ENCODE measurements around the gene WNT3. TPM values are rescaled to one million over a fixed set of nuclear protein-coding genes. Genes with fewer than 3 reads are reported as not detected.
A peak's percentile ranks its signal among the peaks of the same experiment; 100 is the strongest.

Gene WNT3
- total and polyA plus RNA-seq, 2 of the 8 experiments (the other 6 are each of a cell fraction or from before 2014, with no cell fraction given), result 0.56 to 2.0 TPM

DNA sequence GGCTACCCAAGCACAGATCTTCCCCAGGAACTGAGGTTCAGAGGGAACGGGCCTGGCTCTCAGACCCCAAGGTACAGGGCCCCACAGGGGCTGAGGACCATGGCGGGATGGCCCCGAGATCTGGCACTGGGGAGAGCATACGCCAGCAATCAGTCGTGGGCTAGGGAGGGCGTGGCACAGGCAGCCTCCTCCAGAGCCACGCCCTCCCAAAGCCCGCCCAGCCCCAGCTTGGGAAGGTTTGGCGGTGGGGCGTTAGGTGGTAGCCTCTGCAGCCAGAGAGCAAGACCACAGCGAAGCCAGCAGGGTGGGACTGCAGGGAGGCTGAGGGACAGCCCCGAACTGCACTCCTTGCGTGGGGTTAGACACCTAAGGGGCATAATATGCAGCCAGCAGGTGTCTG is 44.5 kb upstream of the WNT3 start:
- H3K23ac ChIP-seq (ENCODE audit: insufficient read length), result no peak overlapping the region
- no peak overlapping the region for H3K56ac ChIP-seq (replicated peaks; ENCODE audit: insufficient read length, low read depth, low read length)
- no peak overlapping the region for H2BK5ac ChIP-seq (ENCODE audit: low read depth, low read length)
- POLR2A ChIA-PET (ENCODE audit: partially characterized antibody), result interaction anchor here (0.9 to 1.3 kb wide), 2 partner anchors 9 to 14 kb away, joined by 3 to 5 read pairs; no protein-coding TSS in a partner anchor
- H3K23me2 ChIP-seq (ENCODE audit: low read depth, low read length), result peaks cover 2% of the 10 kb centered on the region; the same call in 1 of the 2 replicates
- H2BK12ac ChIP-seq (ENCODE audit: low read depth, low read length), result no peak overlapping the region
- no peak for TF ChIP-seq CBX5 (IDR thresholded peaks at IDR 0.05; ENCODE audit: low read depth, low read length)
- H4K20me1 ChIP-seq (replicated peaks in 1 of 2; ENCODE audit: control insufficient read depth in 1 of 2, insufficient read depth in 2 of 2, low read length in 2 of 2), result no peaks in the 10 kb centered on the region
- peak overlapping the region; percentile 9; the same call in 1 of the 2 replicates for H3K18ac ChIP-seq (ENCODE audit: extremely low read depth, low read length)
- peak overlapping the region; percentile 14 for H3K4ac ChIP-seq (replicated peaks; ENCODE audit: insufficient read length, low read depth, low read length)
- peaks cover 0 to 8% (median 3%) of the 10 kb centered on the region in 4 experiments; a peak in 5 of 7 replicates for H3K4me1 ChIP-seq (replicated peaks in 1 of 4; ENCODE audit: control insufficient read depth in 3 of 4, insufficient read depth in 4 of 4, low read length in 3 of 4)
- 58% methylated on average over 8 of the region's 13 CpGs; no CpG with 5 or more reads in 1 of the 2 experiments for WGBS, 2 experiments (ENCODE audit: extremely low coverage in 1 of 2, insufficient coverage in 1 of 2, insufficient read length in 1 of 2, insufficient replicate concordance in 2 of 2, low coverage in 1 of 2, low lambda C conversion rate in 2 of 2, missing lambda C conversion rate in 1 of 2)
- H4K91ac ChIP-seq (replicated peaks; ENCODE audit: insufficient read length, low read length), result no peak overlapping the region
- no peaks in the 10 kb centered on the region for H3K36me3 ChIP-seq (ENCODE audit: control insufficient read depth in 2 of 4, insufficient read depth in 4 of 4, low read length in 3 of 4)
- H2BK120ac ChIP-seq (replicated peaks; ENCODE audit: low read depth, low read length), result no peak overlapping the region
- H3K4me3 ChIP-seq (ENCODE audit: extremely low read depth in 1 of 4, insufficient read depth in 2 of 4, low read depth in 3 of 4, low read length in 4 of 4), result no peak overlapping the region
- no peak overlapping the region; the same call in 1 of the 2 replicates for H2BK20ac ChIP-seq (ENCODE audit: low read length)
- H2AK5ac ChIP-seq (ENCODE audit: low read depth, low read length), result no peak overlapping the region
- FAIRE-seq, result peak; percentile 36
- peak overlapping the region; percentile 71; the same call in 1 of the 2 replicates for H2AFZ ChIP-seq (ENCODE audit: low read length)
- H3K4me2 ChIP-seq (ENCODE audit: insufficient read depth in 1 of 2, low read depth in 2 of 2, low read length in 2 of 2), result no peak overlapping the region
- CTCF ChIA-PET (ENCODE audit: partially characterized antibody), result interaction anchor here (0.6 to 5.7 kb wide), 7 partner anchors 12 to 115 kb away, joined by 3 to 22 read pairs (median 4); no protein-coding TSS in a partner anchor
- H4K5ac ChIP-seq (ENCODE audit: insufficient read length, low read depth, low read length), result no peak overlapping the region
- H3K79me2 ChIP-seq (ENCODE audit: control insufficient read depth in 1 of 2, insufficient read depth in 2 of 2, low read length in 2 of 2), result no peaks in the 10 kb centered on the region
- H3K9ac ChIP-seq (replicated peaks in 1 of 4; ENCODE audit: extremely low read depth in 1 of 4, low read depth in 3 of 4, low read length in 3 of 4), result peak overlapping the region in 1 of 4 experiments; percentile 44; a peak in 1 of 7 replicates
- H4K8ac ChIP-seq (ENCODE audit: extremely low read depth, insufficient read depth, low read length), result peak overlapping the region; percentile 86; the same call in 1 of the 2 replicates
- DNase-seq (ENCODE audit: low read depth in 1 of 2, low spot score in 2 of 2), result peak in 1 of 2 experiments; percentile 82
- no peak overlapping the region for H3K27ac ChIP-seq (ENCODE audit: low read depth, low read length)
- H3K27me3 ChIP-seq (replicated peaks in 1 of 4; ENCODE audit: control insufficient read depth in 3 of 4, extremely low read depth in 1 of 4, insufficient read depth in 3 of 4, low read length in 3 of 4), result peaks cover 0 to 5% (median 0%) of the 10 kb centered on the region in 4 experiments; a peak in 2 of 7 replicates
- no peaks in the 10 kb centered on the region for H3K79me1 ChIP-seq (ENCODE audit: low read depth, low read length)
- H3K9me3 ChIP-seq (ENCODE audit: insufficient read depth in 2 of 2, low read depth in 1 of 2, low read length in 1 of 2), result no peaks in the 10 kb centered on the region
- no peak overlapping the region for H3K14ac ChIP-seq (ENCODE audit: insufficient read length)
- H2BK15ac ChIP-seq (ENCODE audit: low read length), result no peak overlapping the region

Measured in H1 (cell line).